Astrocyte (in vitro differentiated cells and primary cell): Measurements from ENCODE around the gene HSD3B7.

ENCODE experiments used
- CTCF ChIP-seq: IDR thresholded peaks from 2 replicates; pipeline ENCODE4 v1.5.1; 2011; ENCODE audit warnings: low read depth, mild to moderate bottlenecking, inconsistent platforms, low read length, moderate library complexity; ENCODE audit not compliant: insufficient read depth
- EZH2 ChIP-seq: IDR thresholded peaks from 2 replicates; pipeline ENCODE4 v1.6.1; 2012; ENCODE audit warnings: mild to moderate bottlenecking, low read length, inconsistent platforms; ENCODE audit not compliant: insufficient read depth

GRCh38 chr16:30991052-30991451 lies 6.0 kb downstream of the HSD3B7 start:
- TF ChIP-seq CTCF (no peak), EZH2 (no peak)
